SH-SY5Y (cell line): ENCODE data around the gene GALT.

Experiments used
- GATA2 ChIP-seq: IDR thresholded peaks from 2 replicates; pipeline ENCODE4 v1.6.1; 2011; ENCODE audit warnings: mild to moderate bottlenecking, low read depth, low read length
- GATA3 ChIP-seq: IDR thresholded peaks from 2 replicates; pipeline ENCODE4 v1.6.1; 2011; ENCODE audit warnings: low read depth, mild to moderate bottlenecking, low read length, moderate library complexity

GRCh38 chr9:34689116-34689470, 42.6 kb downstream of the GALT start:
- TF ChIP-seq GATA3 = no peak
- TF ChIP-seq GATA2 = no peak
